HG03135 (cell line): ENCODE results near the gene OLFM1.

Experiments
- ATAC-seq: cut with Tn5 transposase; IDR thresholded peaks from one replicate; pipeline ENCODE4 v1.9.1; 2021; ENCODE audit warnings: mild to moderate bottlenecking, moderate library complexity; ENCODE audit not compliant: unreplicated experiment

The OLFM1 gene

GRCh38 chr9:135087489-135087792, at the start of gene OLFM1:
Gene OLFM1 (plus strand): TSS chr9:135087668. CDS start chr9:135087990, 322 bp downstream.
- ATAC-seq, result no peak

DNA sequence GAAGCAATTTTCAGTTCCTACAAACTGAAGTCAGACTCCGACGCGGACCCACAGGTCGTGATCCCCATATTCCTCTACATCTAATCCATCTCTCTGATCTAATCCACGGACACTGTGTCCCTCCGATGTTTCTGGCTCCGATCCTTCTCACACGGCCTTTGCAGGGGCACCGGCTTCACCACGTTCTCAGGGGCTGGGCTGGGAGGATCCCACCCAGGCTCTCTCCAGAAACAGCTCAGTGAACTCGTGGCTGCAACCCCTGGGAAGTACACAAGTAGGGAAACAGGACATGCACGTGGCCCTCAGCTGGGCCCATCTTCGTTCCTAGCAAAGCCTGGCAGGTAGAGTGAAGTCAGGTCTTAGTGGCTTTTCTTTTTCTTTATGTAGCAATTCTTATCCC, 49.1 kb upstream of the OLFM1 start:
- ATAC-seq, result no peak

GRCh38 chr9:135038826-135039225, 48.6 kb upstream of the OLFM1 start:
- ATAC-seq, result no peak

- ATAC-seq, result no peak
Measured at GRCh38 chr9:135039266-135039870, 48.1 kb upstream of the OLFM1 start.

DNA sequence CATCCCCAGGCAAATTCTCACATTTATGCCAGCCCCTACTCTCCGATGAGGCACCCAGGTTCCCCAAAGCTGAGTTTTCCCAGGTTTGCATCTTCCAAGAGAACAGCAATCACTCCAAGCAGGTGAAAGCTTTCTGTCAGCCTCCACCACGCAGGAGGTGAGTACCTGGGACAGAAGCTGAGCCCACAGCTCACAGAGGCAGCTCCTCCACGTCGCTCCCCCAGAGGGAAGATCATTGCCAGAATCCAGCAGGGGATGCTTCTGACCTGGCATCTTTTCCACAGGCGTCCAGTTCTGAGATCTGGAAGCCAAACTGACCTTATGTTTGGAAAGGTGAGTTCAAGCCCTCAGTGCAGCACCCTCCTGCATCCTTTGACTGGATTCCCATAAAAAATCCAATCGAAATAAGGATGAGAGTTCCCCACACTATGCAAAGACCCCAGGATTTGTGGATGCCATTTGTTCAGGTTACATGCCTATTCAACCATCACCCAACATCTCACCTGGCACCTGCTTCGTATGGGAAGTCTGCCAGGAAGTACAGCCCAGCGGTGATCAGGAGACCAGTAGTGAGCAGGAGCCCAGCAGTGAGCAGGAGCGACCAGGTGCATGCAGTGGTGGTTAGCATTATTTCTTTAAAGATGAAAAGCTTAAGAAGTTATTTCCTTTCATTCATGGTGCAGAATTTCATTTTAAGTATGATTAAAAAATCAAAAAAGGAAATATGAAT, 47.4 kb upstream of the OLFM1 start:
- no peak for ATAC-seq

DNA sequence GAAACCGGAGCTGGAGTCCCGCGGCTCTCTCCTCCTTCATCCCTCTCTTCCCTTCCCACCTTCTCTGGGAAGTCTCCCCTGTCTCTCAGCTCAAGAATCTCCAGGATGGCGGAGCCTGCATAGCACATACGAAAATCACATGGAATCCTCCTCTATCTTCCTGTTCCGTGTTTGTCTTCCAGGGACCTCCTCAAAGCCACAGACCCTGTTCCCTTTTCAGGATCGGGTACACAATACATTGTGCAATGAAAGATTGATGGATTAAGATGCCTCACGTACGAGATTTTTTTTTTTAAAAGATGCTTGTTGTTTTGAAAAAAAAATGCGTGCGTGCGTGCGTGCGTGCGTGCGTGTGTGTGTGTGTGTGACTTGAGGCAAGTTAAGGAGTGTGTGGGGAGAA, 46.6 kb upstream of the OLFM1 start:
- no peak for ATAC-seq

DNA sequence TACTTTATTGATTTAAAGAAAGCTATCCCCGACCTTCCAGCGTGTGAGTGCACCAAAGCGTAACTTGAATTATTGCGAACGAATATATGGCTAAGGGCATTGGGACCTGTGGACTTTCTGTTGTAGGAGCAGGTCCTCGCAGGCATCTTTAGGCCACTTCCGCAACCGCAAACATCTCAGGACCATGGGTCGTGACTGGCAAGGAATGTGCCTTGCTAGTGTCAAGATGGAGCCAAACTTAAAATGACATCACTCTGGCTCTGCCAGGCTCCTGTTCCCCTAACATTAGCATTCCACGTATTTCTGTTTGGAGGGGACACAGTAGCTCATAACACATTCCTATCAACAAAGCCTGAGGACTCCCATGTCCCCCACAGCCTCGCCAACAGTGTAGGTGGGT, 44.1 kb upstream of the OLFM1 start:
- ATAC-seq, result no peak

DNA sequence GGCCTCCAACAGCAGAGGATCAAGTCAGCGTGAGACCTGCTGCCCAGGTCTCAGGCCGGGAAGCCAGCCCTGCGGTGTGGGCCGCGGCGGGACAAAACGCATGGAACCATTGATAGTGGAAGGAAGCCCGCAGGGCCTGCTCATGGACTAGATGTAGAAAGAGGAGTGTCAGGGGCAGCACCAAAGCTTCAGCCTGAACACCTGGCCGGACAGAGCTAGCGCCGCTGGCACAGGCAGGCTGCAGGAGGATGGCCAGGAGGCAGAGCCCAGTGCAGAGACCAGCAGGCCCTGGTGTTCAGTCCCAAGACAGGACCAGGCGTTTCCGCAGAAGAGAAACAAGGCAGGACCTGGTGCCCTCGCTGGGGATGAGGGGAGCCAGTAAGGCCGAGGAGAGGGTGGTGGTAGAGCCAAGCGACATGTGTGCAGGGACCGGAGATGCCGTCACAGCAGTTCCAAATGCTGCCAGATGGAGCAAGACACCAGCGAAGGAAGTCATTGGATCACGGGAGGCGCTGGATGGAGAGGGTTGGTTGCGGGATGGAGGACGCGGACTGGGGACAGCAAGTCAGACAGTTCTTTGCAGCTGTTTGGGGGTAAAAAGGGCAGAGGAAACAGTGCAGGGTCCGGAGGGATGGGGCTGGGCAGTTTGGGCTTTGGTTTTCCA, 42.1 kb upstream of the OLFM1 start:
- no peak for ATAC-seq

- no peak for ATAC-seq
Measured at GRCh38 chr9:135045928-135046738, 41.3 kb upstream of the OLFM1 start.

DNA sequence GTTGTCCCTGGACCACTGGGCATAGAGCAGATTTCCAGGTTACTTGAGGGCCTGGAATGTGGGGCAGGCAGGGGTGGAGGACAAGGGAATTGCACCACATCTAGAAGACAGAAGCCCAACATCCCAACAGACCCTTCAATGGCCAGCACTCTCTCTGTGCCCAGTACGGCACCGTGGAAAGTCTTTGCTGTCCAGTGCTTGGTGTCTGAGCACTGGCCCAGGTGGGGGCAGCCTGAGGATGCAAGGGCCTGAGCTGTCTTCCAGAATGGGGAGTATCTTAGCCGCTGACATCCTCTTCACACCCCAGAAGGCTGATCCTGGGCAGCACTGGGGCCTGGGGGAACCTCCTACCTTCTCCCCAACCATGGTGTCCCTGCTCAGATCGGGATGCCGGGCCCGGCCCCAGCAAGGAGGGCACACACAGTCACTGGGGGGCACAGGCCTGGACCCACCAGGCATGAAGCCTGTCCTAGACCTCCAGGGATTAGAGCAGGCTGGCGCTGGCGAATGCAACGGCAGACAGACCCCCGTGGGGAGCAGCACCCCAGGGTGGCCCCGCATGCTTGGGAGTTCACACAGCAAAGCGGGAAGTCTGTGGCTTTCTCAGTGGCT, 40.6 kb upstream of the OLFM1 start:
- no peak for ATAC-seq

- no peak for ATAC-seq
Measured at GRCh38 chr9:135047521-135047920, 39.9 kb upstream of the OLFM1 start.

- ATAC-seq, result no peak
Measured at GRCh38 chr9:135048046-135048757, 39.3 kb upstream of the OLFM1 start.

- ATAC-seq, result no peak
Measured at GRCh38 chr9:135048758-135049444, 38.6 kb upstream of the OLFM1 start.

DNA sequence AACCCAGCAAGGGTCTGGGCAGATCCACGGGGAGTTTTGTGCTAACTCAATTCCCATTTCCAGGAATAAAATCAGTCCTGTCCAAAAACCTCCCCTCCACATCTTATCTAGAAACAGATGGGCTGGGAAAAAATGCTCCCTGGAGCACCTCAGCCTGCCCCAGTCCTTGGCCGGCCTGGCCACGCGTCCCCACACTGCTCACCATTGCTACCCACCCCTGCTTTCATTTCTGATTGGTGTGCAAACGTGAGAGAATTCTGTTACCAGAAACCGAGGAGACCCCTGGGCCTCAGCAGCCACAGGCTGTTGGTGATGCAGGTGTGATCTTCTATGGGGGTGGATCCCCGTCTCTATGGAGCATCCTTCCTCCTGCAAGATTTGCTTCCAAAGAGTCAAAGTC, 38.0 kb upstream of the OLFM1 start:
- ATAC-seq, result no peak

- ATAC-seq, result no peak
Measured at GRCh38 chr9:135050072-135050990, 37.1 kb upstream of the OLFM1 start.

DNA sequence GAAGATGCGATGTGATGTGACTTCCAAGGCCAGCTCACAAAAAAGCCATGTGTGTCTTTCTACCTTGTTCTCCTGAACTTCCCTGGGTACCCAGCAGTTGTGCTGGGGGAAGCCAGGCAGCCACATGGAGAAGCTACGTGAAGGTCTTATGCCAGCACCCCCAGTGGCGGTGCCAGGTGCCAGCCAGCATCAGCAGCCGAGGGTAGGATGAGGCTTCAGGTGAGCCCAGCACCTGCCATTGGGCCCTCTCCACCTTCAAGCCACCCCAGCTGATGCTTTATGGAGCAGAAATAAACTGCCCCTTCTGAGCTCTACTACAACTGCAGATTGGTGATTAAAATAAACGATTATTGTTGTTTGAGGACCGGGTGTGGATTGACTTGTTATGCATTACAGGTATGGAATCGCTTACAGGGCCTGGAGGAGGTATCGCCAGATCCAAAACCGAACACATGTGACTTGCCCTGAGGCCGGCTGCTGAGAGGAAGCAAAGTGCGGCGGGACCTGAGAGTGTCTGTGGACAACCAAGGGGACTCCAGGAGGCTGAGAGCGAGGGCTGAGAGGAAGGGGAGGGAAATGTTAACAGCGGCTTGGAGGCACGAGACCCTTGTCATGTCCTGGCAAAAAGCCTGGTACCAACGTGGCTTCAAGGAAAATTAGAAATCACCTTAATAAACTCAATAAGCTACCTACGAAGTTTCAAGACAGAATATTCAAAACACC, 36.0 kb upstream of the OLFM1 start:
- no peak for ATAC-seq

DNA sequence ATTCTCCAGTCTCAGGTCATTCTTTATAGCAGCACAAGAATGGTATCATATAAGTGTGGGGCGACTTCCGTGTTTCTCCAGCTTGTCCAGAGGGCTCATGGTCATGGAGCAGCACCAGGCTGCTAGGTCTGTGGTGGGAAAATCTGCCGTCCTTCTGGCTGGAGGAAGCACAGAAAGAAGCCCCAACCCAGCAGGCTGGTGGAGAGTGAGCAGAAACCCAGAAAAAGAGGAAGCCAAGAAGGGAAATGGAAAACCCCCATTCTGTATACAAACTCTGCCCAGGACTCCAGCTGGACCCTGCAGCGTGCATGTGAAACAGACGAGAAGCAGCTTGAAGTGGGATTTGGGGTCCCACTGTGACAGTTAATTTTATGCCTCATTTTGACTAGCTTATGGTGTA, 34.3 kb upstream of the OLFM1 start:
- no peak for ATAC-seq

DNA sequence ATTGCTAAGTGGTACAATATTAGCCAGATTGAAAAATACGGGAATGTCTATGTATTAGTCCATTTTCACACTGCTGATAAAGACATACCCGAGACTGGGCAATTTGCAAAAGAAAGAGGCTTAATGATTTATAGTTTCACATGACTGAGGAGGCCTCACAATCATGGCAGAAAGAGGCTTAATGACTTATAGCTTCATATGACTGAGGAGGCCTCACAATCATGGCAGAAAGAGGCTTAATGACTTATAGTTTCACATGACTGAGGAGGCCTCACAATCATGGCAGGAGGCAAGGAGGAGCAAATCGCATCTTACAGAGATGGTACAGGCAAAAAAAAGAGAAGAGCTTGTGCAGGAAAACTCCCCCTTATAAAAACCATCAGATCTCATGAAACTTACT, 32.3 kb upstream of the OLFM1 start:
- no peak for ATAC-seq
